Fibroblast of skin of abdomen (primary cell): ENCODE results near the gene DPEP2.
"Not testable (repeated sequence)": the region's sequence is repeated elsewhere in the genome, so short reads cannot be mapped to it uniquely, and the experiment has no call there.

Experiments
- DNase-seq: peaks from one replicate; pipeline ENCODE4 v3.0.0-alpha.2; 2013

Gene DPEP2

GRCh38 chr16:67953641-67954375 is 45.5 kb downstream of the DPEP2 start:
- no peak for DNase-seq

GRCh38 chr16:67951485-67951884 is 47.8 kb downstream of the DPEP2 start:
- no peak for DNase-seq

GRCh38 chr16:67950335-67950843 is 48.9 kb downstream of the DPEP2 start:
- no peak for DNase-seq

GRCh38 chr16:67949645-67950044 is 49.6 kb downstream of the DPEP2 start:
- no peak for DNase-seq

GRCh38 chr16:67948015-67948414 is 51.3 kb downstream of the DPEP2 start:
- no peak for DNase-seq

- no peak for DNase-seq
Measured at GRCh38 chr16:67946966-67947558, 52.2 kb downstream of the DPEP2 start.

GRCh38 chr16:67946128-67946569 is 53.1 kb downstream of the DPEP2 start:
- no peak for DNase-seq

- DNase-seq: no peak
Measured at GRCh38 chr16:67945392-67945933, 53.8 kb downstream of the DPEP2 start.

GRCh38 chr16:67944690-67945391 is 54.4 kb downstream of the DPEP2 start:
- DNase-seq: no peak

GRCh38 chr16:67943619-67944504 is 55.4 kb downstream of the DPEP2 start, which contains the start of gene LCAT:
Gene LCAT (minus strand): TSS chr16:67944120. CDS start chr16:67944101, 19 bp downstream.
- no peak for DNase-seq

GRCh38 chr16:67943256-67943618 is 56.0 kb downstream of the DPEP2 start:
- DNase-seq: no peak

- no peak for DNase-seq
Measured at GRCh38 chr16:67942510-67943255, 56.6 kb downstream of the DPEP2 start.

GRCh38 chr16:67942200-67942509 is 57.1 kb downstream of the DPEP2 start:
- DNase-seq: no peak

- DNase-seq: no peak
Measured at GRCh38 chr16:67941469-67942199, 57.6 kb downstream of the DPEP2 start.

- no peak for DNase-seq
Measured at GRCh38 chr16:67940446-67941089, 58.7 kb downstream of the DPEP2 start.

- DNase-seq: no peak
Measured at GRCh38 chr16:67939507-67940445, 59.5 kb downstream of the DPEP2 start.

- not testable (repeated sequence) for DNase-seq
Measured at GRCh38 chr16:67937713-67938112, 61.6 kb downstream of the DPEP2 start.
